ENCODE data around the gene SACM1L.

The SACM1L gene, protein sequence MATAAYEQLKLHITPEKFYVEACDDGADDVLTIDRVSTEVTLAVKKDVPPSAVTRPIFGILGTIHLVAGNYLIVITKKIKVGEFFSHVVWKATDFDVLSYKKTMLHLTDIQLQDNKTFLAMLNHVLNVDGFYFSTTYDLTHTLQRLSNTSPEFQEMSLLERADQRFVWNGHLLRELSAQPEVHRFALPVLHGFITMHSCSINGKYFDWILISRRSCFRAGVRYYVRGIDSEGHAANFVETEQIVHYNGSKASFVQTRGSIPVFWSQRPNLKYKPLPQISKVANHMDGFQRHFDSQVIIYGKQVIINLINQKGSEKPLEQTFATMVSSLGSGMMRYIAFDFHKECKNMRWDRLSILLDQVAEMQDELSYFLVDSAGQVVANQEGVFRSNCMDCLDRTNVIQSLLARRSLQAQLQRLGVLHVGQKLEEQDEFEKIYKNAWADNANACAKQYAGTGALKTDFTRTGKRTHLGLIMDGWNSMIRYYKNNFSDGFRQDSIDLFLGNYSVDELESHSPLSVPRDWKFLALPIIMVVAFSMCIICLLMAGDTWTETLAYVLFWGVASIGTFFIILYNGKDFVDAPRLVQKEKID

DNA sequence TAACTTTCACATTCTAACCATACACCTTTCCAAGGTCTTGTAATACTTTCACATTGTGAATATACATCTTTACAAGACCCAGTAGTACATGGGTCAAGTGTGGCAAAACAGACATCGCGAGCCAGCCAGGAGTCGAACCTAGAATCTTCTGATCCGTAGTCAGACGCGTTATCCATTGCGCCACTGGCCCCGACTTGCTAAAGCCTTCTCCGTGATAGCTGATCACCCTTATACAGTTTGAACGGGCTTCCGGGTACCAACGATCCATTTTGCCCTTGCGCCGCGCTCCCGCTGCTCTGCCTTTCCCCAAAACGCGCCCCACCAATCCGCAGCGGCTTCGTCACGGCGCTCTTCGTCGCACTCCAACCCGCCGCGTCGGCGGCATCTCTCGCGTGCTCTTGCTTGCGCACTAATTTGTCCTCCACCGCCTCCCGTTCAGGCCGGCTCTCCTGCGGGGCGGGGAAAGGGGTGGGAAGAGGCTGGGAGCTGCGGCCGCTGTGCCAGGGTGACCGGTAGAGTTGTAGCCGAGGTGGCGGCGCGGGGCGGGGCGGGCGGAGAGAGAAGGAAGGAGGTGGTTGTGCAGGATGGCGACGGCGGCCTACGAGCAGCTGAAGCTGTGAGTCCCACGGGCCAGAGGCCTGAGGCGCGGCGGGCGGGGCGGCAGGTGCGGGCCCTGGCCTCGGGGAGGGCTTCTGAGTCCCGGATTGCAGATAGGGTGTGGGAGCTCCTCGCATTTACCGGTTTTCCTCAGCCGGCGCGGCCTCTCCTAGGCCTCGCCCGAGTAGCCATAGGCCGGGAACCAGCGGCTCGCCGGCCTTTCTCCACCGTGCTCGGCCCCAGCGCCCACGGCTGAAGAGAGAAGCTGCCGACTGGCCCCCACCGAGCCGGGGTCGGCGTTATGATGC, at the start of gene SACM1L:
Gene SACM1L, plus strand, starts transcription at position 515 of the 905 bp plus-strand sequence. Its CDS starts 70 bp downstream, at position 585.
- peak; percentile 93 for DNase-seq (ENCODE audit: low spot score)

DNA sequence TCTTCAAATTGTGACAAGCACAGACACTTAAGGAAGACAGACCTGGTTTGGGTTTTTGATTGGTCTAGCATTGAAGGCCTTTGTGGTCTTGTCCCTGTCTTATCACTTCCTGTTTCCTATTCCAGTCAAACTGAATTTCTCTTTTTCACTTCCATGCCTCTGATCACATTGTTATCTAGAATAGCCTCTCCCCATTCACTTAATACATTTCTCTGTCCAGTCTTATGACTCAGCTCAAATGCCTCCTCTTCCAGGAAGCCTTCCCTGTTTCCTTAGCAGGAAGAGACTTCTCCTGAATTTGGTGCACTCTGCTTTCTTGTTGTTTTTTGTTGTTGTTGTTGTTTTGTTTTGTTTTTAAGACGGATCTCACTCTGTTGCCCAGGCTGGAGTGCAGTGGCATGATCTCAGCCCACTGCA, 49.1 kb upstream of the SACM1L start:
- DNase-seq (ENCODE audit: low spot score), result no peak

DNA sequence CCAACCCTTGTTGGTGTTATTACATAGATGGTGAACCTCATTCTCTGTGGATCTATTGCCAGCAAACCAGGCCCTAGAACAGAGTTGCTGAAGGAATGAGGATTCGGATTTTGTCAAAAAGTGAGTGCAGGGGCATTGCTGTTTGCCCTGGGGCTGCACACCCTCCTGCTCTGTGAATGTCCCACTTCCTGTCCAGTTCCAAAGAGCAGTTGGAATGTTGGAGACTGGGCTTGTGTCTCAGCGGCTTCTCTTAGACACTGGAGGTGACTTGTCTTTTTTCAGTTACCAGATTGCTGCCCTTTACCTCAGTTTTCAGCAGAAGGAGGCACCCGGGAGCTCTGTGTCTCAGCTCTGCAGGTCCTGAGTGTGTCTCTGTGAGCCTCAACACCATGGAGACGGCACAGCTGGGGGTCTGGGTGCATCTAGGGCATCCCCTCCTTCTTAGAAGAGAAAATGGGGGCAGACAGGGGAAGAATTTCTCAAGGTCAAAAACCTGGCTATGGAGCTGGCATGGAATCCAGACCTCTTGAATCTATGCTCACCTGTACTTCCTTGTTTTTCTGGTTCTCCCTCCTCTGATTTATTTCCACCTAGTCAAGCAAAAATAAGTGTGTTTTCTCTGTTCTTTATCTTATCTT, 48.4 kb upstream of the SACM1L start:
- no peak for DNase-seq (ENCODE audit: low spot score)

DNA sequence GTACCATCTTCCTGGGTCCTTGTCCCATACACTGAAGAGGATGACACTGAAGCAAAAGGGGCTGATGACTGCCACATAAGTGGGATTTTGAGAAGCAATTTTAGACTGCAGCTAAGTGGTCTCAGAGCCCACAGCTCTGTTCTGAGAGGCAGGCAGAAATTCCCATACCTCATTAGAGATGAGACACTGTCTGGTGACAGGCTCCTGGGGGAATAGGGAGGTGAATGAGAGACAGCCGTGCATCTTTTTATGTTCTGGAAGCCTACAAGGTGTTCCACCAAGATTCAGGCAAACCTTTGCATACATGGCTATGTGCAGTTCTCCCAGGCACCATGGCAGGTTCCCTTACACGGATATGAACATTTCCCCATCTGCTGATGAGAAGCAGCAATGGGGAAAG, 47.4 kb upstream of the SACM1L start:
- no peak for DNase-seq (ENCODE audit: low spot score)

DNA sequence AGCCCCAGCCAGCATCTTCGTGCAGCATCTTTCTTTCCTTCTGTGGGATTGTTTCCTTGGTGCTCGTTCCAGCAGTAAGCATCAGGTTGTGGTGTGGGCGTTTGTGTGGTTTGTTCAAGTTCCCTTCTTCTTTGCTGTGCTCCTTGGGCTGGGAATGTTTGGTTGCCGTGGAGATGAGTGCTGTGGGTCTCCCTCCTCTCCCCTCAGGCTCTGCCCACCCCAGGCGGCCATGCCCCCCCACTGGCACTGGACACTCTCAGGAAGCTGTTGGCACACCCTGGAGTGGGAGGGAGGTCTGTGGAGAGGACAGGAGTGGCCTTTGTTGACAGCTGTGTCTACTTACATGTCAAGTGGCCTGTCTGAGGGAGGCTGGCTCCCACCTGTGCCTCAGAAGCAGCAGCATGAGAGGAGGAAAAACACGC, 46.5 kb upstream of the SACM1L start:
- DNase-seq (ENCODE audit: low spot score), result peak; percentile 50

DNA sequence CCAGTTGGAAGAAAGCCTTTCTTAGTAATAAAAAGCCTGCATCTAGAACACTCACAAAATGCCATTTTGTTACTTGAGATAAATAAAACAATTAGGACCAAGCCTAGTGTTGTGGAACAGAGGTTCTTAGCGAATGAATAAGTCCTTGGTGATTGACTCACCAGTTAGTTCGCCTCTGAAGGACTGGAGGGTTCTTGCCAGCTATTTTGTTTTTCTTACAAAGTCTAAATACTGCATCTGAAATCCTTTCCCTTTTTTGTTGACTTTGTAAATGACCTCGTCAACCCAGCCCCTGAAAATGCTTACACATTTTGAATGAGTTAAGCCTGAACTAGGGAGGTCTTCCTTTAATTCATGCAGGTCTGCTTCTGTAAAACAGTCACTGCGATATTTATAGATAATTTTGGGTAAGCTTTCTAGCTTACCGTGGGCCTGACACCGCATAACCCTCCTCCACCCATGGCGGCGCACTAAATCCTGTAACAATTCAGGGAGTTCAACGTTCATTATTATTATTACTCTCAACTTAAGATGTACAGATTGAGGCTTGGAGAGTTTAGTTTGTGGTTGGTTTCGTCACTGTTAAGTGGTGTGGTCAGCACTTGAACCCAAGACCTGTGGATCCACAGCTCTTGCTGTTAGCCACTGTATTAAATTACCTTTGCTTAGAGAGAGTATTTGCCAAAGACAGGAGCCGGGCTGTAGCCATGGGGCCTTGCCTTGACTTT, 45.0 kb upstream of the SACM1L start:
- peak; percentile 81 for DNase-seq (ENCODE audit: low spot score)

DNA sequence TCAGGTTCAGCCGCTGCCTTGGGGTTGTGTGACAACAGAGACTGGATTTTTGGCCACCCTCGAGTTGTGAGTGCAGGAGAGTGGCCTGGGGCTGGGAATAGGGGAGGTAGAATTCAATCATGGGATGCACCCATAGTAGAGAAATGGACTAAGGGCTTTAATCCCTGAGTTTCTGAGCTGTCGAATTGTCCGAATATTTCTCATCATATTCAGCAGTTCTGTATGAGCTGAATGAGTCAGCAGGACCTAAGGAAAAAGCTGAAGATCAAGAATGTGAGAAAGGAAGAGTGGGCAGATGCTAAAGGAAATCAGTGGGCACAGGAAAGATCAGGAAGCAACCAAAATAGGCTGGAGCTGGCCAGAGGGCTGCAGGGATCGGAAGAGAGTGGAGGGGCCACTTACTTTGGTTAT, 44.4 kb upstream of the SACM1L start:
- DNase-seq (ENCODE audit: low spot score), result peak; percentile 83

DNA sequence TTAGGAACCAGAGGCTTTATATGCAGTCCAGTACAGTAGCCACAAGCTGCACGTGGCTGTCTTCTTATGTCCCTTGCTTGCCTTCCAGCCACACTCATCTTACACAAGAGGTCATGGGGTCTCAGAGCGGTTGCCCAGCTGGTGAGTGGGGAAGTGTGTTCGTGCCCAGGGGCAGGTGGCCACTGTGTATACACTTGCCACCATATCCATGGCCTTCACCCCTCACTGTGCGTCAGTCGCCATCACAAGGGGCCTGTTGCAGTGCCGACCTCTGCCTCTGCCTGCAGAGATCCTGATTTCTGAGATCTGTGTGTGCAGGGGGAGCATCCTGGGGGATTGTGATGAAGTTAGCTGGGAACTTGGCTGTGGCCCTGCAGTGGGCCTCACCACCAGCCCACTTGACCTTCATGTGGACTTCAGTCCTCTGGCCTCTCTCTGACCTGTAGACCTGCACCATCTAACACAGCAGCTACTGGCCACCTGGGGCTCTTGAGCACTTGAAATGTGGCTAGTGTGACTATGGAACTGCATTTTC, 43.1 kb upstream of the SACM1L start:
- no peak for DNase-seq (ENCODE audit: low spot score)

DNA sequence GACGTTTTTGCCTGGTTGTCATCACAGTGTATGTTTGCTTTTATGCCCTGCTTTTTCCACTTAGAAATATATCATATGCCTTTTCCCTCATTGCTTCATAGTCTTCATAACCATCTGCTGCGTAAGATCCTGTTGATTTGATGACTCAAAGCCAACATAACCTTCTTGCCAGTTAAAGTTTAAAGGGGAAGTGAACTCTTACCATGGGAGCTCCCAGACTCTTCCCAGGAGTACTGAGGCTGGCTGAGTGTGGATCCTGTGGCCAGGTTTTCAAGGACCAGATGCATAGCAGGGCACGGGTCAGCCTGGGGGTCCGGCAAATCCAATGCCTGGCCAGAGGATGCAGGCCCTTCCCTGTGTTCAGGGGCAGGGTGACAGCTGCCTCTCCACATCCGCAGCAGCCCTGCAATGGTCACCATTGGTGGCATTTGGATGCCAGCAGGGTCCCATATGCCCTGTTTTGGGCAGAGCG, 42.0 kb upstream of the SACM1L start:
- DNase-seq (ENCODE audit: low spot score), result peak; percentile 87

DNA sequence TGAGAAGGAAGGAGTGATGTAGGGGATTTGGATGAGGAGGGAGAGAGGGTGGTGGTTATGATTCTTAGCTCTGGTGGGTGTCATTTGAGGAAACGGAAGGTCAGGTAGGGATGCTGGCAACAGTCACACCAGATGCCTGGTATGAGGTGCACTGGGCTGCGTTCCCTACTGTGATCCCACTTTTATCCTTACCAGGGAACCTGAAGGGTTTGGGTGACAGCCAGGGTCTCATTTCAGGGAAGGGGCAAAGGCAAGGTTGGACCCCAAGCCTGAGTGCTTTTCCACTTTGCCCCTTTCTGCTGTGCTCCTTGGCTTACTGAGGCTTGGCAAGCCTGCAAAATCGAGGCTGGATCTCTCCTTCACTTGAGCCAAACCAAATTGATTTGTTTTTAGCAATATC, 36.0 kb upstream of the SACM1L start:
- DNase-seq (ENCODE audit: low spot score), result no peak

DNA sequence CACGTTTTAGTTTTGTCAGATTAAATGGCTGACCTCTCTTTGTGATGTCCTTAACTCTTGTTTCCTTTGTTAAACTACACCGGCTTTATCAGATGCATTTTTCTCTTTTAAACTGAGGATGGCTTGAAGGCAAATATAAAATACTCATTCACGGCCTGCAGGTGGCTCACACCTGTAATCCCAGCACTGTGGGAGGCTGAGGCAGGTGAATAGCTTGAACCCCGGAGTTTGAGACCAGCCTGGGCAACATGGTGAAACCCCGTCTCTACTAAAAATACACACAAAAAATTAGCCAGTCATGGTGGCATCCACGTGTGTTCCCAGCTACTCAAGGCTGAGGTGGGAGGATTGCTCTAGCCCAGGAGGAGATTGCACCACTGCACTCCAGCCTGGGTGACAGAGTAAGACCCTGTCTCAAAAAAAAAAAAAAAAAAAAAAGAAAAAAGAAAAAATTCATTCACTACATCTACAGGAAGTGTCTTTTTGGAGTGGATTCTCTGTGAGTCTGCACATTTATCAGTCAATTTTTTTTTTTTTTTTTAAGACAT, 34.7 kb upstream of the SACM1L start:
- no peak for DNase-seq (ENCODE audit: low spot score)

DNA sequence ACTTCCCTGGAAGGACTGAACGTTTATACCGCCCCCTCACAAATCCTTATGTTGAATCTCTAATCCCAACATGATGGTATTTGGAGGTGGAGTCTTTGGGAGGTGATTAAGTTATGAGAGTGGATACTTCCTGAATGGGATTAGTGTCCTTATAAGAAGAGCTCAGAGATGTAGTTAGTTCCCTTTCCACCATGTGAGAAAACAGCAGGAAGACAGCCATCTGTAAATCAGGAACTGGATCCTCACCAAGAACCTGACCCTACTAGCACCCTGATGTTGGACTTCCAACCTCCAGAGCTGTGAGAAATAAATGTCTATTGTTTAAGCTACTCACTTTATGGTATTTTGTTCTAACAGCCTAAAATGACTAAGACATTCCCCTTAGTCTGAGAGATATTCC, 33.3 kb upstream of the SACM1L start:
- no peak for DNase-seq (ENCODE audit: low spot score)

DNA sequence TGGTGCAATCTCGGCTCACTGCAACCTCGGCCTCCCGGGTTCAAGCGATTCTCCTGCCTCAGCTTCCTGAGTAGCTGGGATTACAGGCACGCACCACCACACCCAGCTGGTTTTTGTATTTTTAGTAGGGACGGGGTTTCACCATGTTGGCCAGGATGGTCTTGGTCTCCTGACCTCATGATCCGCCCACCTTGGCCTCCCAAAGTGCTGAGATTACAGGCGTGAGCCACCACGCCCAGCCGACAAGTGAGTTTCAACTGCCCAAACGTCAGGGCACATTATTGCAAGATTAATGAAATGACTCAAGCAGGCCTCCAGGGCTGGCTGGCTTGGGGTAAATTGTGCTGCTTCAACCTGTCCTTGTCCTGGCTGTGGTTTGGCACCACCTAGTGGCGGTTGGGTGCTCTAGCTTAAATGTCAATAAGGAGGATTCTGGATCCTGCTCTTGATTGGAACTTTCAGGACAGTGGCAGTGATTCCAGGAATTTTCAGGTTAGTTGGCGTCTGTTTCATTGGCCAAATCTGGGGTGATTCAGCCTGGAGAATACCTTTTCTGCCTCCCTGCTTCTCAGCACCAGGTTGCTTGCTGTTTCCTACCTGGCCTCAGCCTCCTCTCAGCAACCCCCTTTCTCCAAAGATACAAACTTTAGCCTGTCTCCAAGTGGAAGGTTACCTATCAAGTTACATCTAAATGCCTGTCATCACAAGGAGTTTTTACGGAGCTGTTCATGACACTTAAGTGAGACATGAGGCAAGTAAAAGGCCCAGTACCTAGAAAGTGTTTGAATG, 32.4 kb upstream of the SACM1L start:
- DNase-seq (ENCODE audit: low spot score), result peak; percentile 92

DNA sequence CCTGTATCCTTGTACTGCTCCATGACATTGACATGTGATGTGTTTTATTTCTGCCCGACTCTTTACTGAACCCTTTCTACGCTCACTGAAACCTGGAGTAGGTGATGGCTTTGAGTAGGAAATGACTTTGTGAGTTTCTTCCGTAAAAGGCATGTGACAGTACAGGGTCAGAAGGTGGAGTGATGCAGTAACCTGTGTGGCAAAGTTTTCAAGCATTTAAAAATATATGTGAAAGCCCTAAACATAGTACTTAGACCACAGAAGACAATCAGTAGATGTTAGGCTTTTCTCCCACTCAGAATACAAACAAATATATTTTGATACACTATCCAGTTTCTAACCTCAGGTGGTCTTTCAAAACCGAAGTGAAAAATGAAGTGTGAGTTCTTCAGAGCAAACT, 31.3 kb upstream of the SACM1L start:
- DNase-seq (ENCODE audit: low spot score), result no peak

DNA sequence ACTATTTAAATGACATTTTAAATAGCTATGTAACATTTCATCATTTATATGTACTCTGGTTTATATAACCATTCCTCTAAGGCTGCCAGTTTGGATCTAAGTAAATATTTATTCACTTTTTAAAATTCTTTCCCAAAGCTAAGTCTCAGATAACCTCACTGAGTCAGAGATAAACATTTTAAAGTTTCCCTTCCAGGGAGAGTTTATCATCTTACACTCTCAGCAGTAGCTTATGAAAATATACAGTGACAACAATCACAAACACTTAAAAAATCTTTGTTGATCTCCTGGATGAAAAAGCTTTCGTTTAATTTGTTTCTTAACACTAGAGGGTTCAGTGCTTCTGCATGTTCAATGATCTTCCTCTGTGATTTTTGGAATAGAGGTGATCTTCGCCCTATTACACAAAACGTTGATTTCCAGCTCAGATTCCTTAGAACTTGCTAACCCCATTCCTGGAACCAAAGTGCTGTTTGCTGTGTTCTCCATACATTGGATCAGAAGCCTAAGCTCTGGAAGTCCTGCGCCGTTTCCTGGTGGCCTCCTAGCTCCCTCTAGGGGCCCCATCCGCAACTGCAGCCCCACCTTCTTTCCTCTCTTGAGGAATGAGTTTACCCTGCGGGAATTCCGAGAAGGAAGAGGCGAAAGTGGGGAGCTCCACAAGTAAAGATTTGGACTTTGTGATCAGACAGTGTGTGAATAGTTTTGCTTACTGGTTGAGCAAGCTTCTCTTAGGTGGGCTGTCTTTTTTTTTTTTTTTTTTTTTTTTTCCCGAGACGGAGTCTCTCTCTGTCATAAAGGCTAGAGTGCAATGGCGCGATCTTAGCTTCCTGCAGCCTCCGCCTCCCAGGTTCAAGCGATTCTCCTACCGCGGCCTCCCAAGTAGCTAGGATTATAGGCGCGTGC, 29.3 kb upstream of the SACM1L start:
- DNase-seq (ENCODE audit: low spot score), result peak; percentile 73

DNA sequence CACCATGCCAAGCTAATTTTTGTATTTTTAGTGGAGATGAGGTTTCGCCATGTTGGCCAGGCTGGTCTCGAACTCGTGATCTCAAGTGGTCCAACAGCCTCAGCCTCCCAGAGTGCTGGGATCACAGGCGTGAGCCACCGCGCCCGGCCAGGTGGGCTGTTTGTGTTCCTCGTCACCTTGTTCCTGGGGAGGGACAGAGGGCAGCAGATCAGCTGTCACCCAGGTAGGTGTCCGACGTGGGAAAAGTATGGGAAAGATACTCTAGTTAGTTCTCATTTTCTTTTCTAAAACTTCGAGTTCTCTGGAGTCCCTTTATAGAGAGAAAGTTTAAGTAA, 28.7 kb upstream of the SACM1L start:
- no peak for DNase-seq (ENCODE audit: low spot score)

DNA sequence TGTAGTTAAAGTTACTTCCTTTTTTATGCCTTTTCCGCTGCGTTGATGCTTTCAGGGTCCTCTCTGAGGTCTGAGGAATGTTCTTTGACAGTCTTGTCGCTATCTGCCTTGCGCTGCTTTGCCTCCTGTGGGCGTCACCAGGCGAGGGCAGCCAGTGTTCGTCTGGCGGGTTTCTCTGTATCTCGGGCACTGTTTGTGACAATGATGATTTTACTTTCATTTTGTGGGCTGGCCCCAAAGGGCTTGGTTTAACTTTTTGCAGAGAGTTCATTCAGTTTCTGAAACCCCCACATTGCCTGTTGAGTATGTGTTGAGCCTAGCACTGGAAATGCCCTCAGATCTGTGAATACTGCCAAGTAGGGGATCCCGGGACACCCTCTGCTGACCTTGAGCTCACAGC, 24.6 kb upstream of the SACM1L start:
- no peak for DNase-seq (ENCODE audit: low spot score)

DNA sequence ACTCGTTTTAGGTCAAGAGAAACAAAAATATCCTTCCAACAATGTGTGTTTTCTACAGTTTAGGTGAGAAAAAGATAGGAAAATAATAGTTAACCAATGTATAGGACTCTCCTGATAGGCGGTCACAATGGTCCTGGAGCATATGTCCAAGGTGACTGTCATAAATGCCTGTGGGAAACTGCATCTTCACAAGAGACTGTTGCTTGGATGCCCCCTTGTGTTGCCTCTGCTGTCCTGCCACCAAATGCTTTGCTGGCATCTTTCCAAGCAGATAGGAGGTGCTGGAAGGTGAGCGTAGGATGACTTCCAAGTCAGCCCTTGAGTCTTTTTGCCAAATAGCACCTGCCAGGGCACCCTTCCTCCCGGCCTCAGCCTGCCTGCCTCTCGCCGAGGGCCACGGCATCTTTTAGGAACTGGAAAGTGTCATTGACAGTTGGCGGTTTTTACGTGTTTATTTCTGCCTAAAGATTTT, 24.1 kb upstream of the SACM1L start:
- DNase-seq (ENCODE audit: low spot score), result no peak
